Measurements from ENCODE around the gene DPH1.

DPH1 gene

GRCh38 chr17:2050300-2051060 lies 20.5 kb downstream of the DPH1 start:
- peaks cover 3% of the 10 kb centered on the region for H3K4me1 ChIP-seq (ENCODE audit: control insufficient read depth, low read depth, low read length)
- no peaks in the 10 kb centered on the region for H3K79me1 ChIP-seq (ENCODE audit: low read length)
- no peaks in the 10 kb centered on the region for H3K79me2 ChIP-seq (ENCODE audit: control insufficient read depth, insufficient read depth, low read length)
- H2BK120ac ChIP-seq (ENCODE audit: low read depth, low read length), result no peak overlapping the region
- H3K27ac ChIP-seq (ENCODE audit: low read depth, low read length), result no peak overlapping the region
- no peak overlapping the region for H3K4me2 ChIP-seq (ENCODE audit: low read length)
- no peak overlapping the region for H2AK5ac ChIP-seq (ENCODE audit: low read length)
- H3K4me3 ChIP-seq (ENCODE audit: low read length), result no peak overlapping the region
- no peak overlapping the region for H3K4ac ChIP-seq (ENCODE audit: low read depth, low read length)
- no CpG with 5 or more reads among the region's 88 CpGs for WGBS (ENCODE audit: extremely low coverage, insufficient coverage, low lambda C conversion rate)
- no peak overlapping the region for H4K5ac ChIP-seq (ENCODE audit: low read length)
- H3K23ac ChIP-seq (ENCODE audit: low read length), result no peak overlapping the region
- peaks cover 32% of the 10 kb centered on the region for H3K27me3 ChIP-seq (ENCODE audit: insufficient read depth, low read length, poor library complexity)
- H3K9ac ChIP-seq (ENCODE audit: low read length), result no peak overlapping the region
- H3K18ac ChIP-seq (ENCODE audit: low read length), result no peak overlapping the region
- H2BK5ac ChIP-seq (ENCODE audit: low read length), result no peak overlapping the region
- H3K36me3 ChIP-seq (ENCODE audit: control insufficient read depth, insufficient read depth, low read length), result no peaks in the 10 kb centered on the region
- no peak overlapping the region for H2BK15ac ChIP-seq (replicated peaks; ENCODE audit: low read depth)
- H4K8ac ChIP-seq (ENCODE audit: low read depth, low read length), result no peak overlapping the region
- DNase-seq, result peak; percentile 77
- H3K56ac ChIP-seq (ENCODE audit: low read length), result no peak overlapping the region

GRCh38 chr17:2051061-2051932 lies 21.3 kb downstream of the DPH1 start:
- Histone ChIP-seq H3K79me2 (ENCODE audit: control insufficient read depth, insufficient read depth, low read length) (no peaks in the 10 kb centered on the region), H2BK5ac (ENCODE audit: low read length) (no peak overlapping the region), H3K4me2 (ENCODE audit: low read length) (no peak overlapping the region), H3K4me3 (ENCODE audit: low read length) (no peak overlapping the region), H3K4me1 (ENCODE audit: control insufficient read depth, low read depth, low read length) (peaks cover 3% of the 10 kb centered on the region), H3K18ac (ENCODE audit: low read length) (no peak overlapping the region), H3K9ac (ENCODE audit: low read length) (no peak overlapping the region), H2AK5ac (ENCODE audit: low read length) (no peak overlapping the region), H4K8ac (ENCODE audit: low read depth, low read length) (no peak overlapping the region), H3K56ac (ENCODE audit: low read length) (no peak overlapping the region), H3K27me3 (ENCODE audit: insufficient read depth, low read length, poor library complexity) (peaks cover 38% of the 10 kb centered on the region), H4K5ac (ENCODE audit: low read length) (no peak overlapping the region), H2BK120ac (ENCODE audit: low read depth, low read length) (no peak overlapping the region), H2BK15ac (replicated peaks; ENCODE audit: low read depth) (no peak overlapping the region), H3K23ac (ENCODE audit: low read length) (no peak overlapping the region), H3K27ac (ENCODE audit: low read depth, low read length) (no peak overlapping the region), H3K36me3 (ENCODE audit: control insufficient read depth, insufficient read depth, low read length) (no peaks in the 10 kb centered on the region), H3K4ac (ENCODE audit: low read depth, low read length) (no peak overlapping the region), H3K79me1 (ENCODE audit: low read length) (no peaks in the 10 kb centered on the region)
- no peak for DNase-seq
- no CpG with 5 or more reads among the region's 81 CpGs for WGBS (ENCODE audit: extremely low coverage, insufficient coverage, low lambda C conversion rate)

GRCh38 chr17:2051933-2052559 lies 22.1 kb downstream of the DPH1 start:
- no CpG with 5 or more reads among the region's 14 CpGs for WGBS (ENCODE audit: extremely low coverage, insufficient coverage, low lambda C conversion rate)
- Histone ChIP-seq H3K4me2 (ENCODE audit: low read length) (no peak overlapping the region), H3K4me1 (ENCODE audit: control insufficient read depth, low read depth, low read length) (peaks cover 3% of the 10 kb centered on the region), H2AK5ac (ENCODE audit: low read length) (no peak overlapping the region), H3K79me2 (ENCODE audit: control insufficient read depth, insufficient read depth, low read length) (no peaks in the 10 kb centered on the region), H4K8ac (ENCODE audit: low read depth, low read length) (no peak overlapping the region), H2BK15ac (replicated peaks; ENCODE audit: low read depth) (no peak overlapping the region), H3K23ac (ENCODE audit: low read length) (no peak overlapping the region), H3K9ac (ENCODE audit: low read length) (no peak overlapping the region), H3K4ac (ENCODE audit: low read depth, low read length) (no peak overlapping the region), H3K27me3 (ENCODE audit: insufficient read depth, low read length, poor library complexity) (peaks cover 41% of the 10 kb centered on the region), H3K36me3 (ENCODE audit: control insufficient read depth, insufficient read depth, low read length) (no peaks in the 10 kb centered on the region), H3K27ac (ENCODE audit: low read depth, low read length) (no peak overlapping the region), H2BK120ac (ENCODE audit: low read depth, low read length) (no peak overlapping the region), H3K4me3 (ENCODE audit: low read length) (no peak overlapping the region), H3K79me1 (ENCODE audit: low read length) (no peaks in the 10 kb centered on the region), H3K56ac (ENCODE audit: low read length) (no peak overlapping the region), H3K18ac (ENCODE audit: low read length) (no peak overlapping the region), H2BK5ac (ENCODE audit: low read length) (no peak overlapping the region), H4K5ac (ENCODE audit: low read length) (no peak overlapping the region)
- no peak for DNase-seq

DNA sequence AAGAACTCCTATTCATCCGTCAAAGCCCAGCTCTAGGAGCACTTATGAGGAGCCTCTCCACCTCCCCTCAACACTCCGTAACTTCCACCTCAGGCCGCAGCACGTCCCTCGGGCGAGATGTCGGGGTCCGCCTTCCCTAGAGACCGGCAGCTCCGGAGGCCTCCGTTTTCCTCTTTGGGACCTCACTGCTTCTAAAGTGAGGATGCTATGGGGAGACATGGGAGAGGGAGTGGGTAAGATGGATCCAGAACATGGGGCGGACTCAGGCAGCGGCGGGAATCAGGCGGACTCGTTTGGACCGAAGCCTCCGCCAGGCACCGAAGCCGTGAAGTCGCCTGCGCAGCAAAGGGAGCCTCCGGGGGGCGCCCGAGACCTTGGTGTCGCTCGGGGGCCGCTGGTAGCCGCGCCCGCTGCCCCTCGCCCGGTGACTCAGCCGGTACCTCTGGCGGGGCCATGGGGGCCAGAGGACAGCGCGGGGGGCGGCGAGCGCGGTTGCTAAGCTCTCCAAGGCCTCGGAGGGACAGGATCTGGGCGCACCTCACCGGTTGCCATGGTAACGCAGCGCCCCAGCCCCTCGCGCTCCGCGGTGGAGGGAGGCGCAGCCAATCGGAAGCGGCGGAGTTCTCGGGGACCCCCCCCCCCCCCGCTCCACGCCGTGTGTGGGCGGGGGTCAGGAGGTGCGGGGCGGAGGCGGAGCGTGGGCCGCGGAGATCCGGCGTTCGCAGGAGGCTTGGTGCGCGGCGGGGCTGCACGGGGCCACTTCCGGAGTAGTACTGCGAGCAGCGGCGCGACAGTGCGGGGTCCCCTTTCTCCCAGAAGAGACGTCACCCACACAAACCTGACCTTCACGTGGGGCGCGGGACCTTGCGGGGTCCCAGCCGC lies 23.7 kb downstream of the DPH1 start:
- H3K4ac ChIP-seq (ENCODE audit: low read depth, low read length), result no peak overlapping the region
- no peak overlapping the region for H3K23ac ChIP-seq (ENCODE audit: low read length)
- H3K9ac ChIP-seq (ENCODE audit: low read length), result no peak overlapping the region
- H3K27me3 ChIP-seq (ENCODE audit: insufficient read depth, low read length, poor library complexity), result peaks cover 53% of the 10 kb centered on the region
- H2BK15ac ChIP-seq (replicated peaks; ENCODE audit: low read depth), result no peak overlapping the region
- DNase-seq, result peak; percentile 76
- no peak overlapping the region for H4K8ac ChIP-seq (ENCODE audit: low read depth, low read length)
- no peak overlapping the region for H2BK120ac ChIP-seq (ENCODE audit: low read depth, low read length)
- H3K79me1 ChIP-seq (ENCODE audit: low read length), result no peaks in the 10 kb centered on the region
- no peak overlapping the region for H3K4me3 ChIP-seq (ENCODE audit: low read length)
- H3K79me2 ChIP-seq (ENCODE audit: control insufficient read depth, insufficient read depth, low read length), result no peaks in the 10 kb centered on the region
- peaks cover 2% of the 10 kb centered on the region for H3K4me1 ChIP-seq (ENCODE audit: control insufficient read depth, low read depth, low read length)
- H4K5ac ChIP-seq (ENCODE audit: low read length), result no peak overlapping the region
- no peak overlapping the region for H2AK5ac ChIP-seq (ENCODE audit: low read length)
- H3K36me3 ChIP-seq (ENCODE audit: control insufficient read depth, insufficient read depth, low read length), result no peaks in the 10 kb centered on the region
- no peak overlapping the region for H3K18ac ChIP-seq (ENCODE audit: low read length)
- no peak overlapping the region for H3K27ac ChIP-seq (ENCODE audit: low read depth, low read length)
- no peak overlapping the region for H2BK5ac ChIP-seq (ENCODE audit: low read length)
- peak overlapping the region; percentile 34 for H3K4me2 ChIP-seq (ENCODE audit: low read length)
- no peak overlapping the region for H3K56ac ChIP-seq (ENCODE audit: low read length)
- WGBS (ENCODE audit: extremely low coverage, insufficient coverage, low lambda C conversion rate), result no CpG with 5 or more reads among the region's 84 CpGs

DNA sequence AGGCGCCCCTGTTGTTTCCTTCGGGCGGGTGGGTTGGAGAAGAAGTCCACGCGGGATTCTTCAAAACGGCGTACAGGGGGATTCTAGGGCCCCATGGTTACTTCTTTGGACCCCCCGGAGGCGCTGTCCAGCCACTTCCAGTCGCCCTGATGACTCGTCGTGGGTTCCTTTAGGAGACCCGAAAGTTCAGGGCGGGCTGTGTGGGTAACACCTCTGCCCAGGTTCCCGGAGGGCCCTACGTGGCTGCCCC lies 24.2 kb downstream of the DPH1 start:
- Histone ChIP-seq H3K4me2 (ENCODE audit: low read length) (no peak overlapping the region), H3K27me3 (ENCODE audit: insufficient read depth, low read length, poor library complexity) (peaks cover 53% of the 10 kb centered on the region), H3K4ac (ENCODE audit: low read depth, low read length) (no peak overlapping the region), H3K79me2 (ENCODE audit: control insufficient read depth, insufficient read depth, low read length) (no peaks in the 10 kb centered on the region), H2BK15ac (replicated peaks; ENCODE audit: low read depth) (no peak overlapping the region), H3K9ac (ENCODE audit: low read length) (no peak overlapping the region), H3K4me3 (ENCODE audit: low read length) (no peak overlapping the region), H4K8ac (ENCODE audit: low read depth, low read length) (no peak overlapping the region), H3K79me1 (ENCODE audit: low read length) (no peaks in the 10 kb centered on the region), H3K23ac (ENCODE audit: low read length) (no peak overlapping the region), H2BK120ac (ENCODE audit: low read depth, low read length) (no peak overlapping the region), H3K56ac (ENCODE audit: low read length) (no peak overlapping the region), H3K4me1 (ENCODE audit: control insufficient read depth, low read depth, low read length) (no peaks in the 10 kb centered on the region), H3K18ac (ENCODE audit: low read length) (no peak overlapping the region), H3K36me3 (ENCODE audit: control insufficient read depth, insufficient read depth, low read length) (no peaks in the 10 kb centered on the region), H4K5ac (ENCODE audit: low read length) (no peak overlapping the region), H3K27ac (ENCODE audit: low read depth, low read length) (no peak overlapping the region), H2AK5ac (ENCODE audit: low read length) (no peak overlapping the region), H2BK5ac (ENCODE audit: low read length) (no peak overlapping the region)
- no peak for DNase-seq
- WGBS (ENCODE audit: extremely low coverage, insufficient coverage, low lambda C conversion rate), result no CpG with 5 or more reads among the region's 16 CpGs
